Panc1 (cell line): ENCODE measurements around the gene USP6NL. TPM values are rescaled to one million over a fixed set of nuclear protein-coding genes. Genes with fewer than 3 reads are reported as not detected.

Experiments used
- ATAC-seq: fragments of 200-7000 bp; cut with Tn5 transposase; 2 replicates; pipeline ENCODE4 v1.9.1; 2020; ENCODE audit warnings: mild to moderate bottlenecking, moderate library complexity
- BruUV-seq: library from RNA; stranded (reverse); fragments of 400-500 nt; replicated peaks from 2 replicates; lab custom pipeline; 2021; lab: Mats Ljungman, UMichigan
- CTCF ChIA-PET: fragments of 300-600 bp; sonication (Branson Sonifier 250); formaldehyde crosslinking; loops from one replicate; lab custom pipeline; 2022; ENCODE audit warnings: antibody characterized with exemption; lab: Charles Lee
- POLR2A ChIA-PET: fragments of 300-600 bp; sonication (Branson Sonifier 250); formaldehyde crosslinking; loops from one replicate; lab custom pipeline; 2022; ENCODE audit warnings: antibody characterized with exemption; lab: Charles Lee
- DNase-seq: peaks from one replicate; pipeline ENCODE4 v3.0.0-alpha.2; 2010; ENCODE audit warnings: low read depth, low spot score
- H3K27ac ChIP-seq: 2 replicates; pipeline ENCODE4 v1.5.1; 2011; ENCODE audit warnings: mild to moderate bottlenecking, low read length, inconsistent platforms
- H3K27me3 ChIP-seq: fragments of 200-500 bp; sonication (Bioruptor generic); 2 replicates; pipeline ENCODE4 v1.6.0; 2014; ENCODE audit warnings: low read length, inconsistent platforms; ENCODE audit not compliant: control insufficient read depth, insufficient read depth
- H3K36me3 ChIP-seq: fragments of 200-500 bp; sonication (Bioruptor generic); 2 replicates; pipeline ENCODE4 v1.5.1; 2014; ENCODE audit warnings: inconsistent platforms, mild to moderate bottlenecking, low read length, moderate library complexity; ENCODE audit not compliant: control insufficient read depth, insufficient read depth
- H3K4me1 ChIP-seq: 2 replicates; pipeline ENCODE4 v1.5.1; 2011; ENCODE audit warnings: inconsistent platforms, mild to moderate bottlenecking, low read length, moderate library complexity; ENCODE audit not compliant: control insufficient read depth, insufficient read depth
- H3K4me3 ChIP-seq, 2 experiments: 2 replicates each; pipeline ENCODE4 v1.5.1; 2011 to 2012; ENCODE audit warnings: low read depth in 2 of 2, low read length in 2 of 2, mild to moderate bottlenecking in 2 of 2, inconsistent platforms in 1 of 2, moderate library complexity in 1 of 2
- H3K9me3 ChIP-seq: fragments of 200-500 bp; sonication (Bioruptor generic); 2 replicates; pipeline ENCODE4 v1.5.1; 2014; ENCODE audit warnings: low read depth, mild to moderate bottlenecking, inconsistent platforms, low read length, moderate library complexity; ENCODE audit not compliant: control insufficient read depth, insufficient read depth
- POLR2AphosphoS5 ChIP-seq: IDR thresholded peaks from 2 replicates; pipeline ENCODE4 v1.6.1; 2012; ENCODE audit warnings: mild to moderate bottlenecking, low read depth, low read length, moderate library complexity
- SIN3A ChIP-seq: IDR thresholded peaks from 2 replicates; pipeline ENCODE4 v1.6.1; 2012; ENCODE audit warnings: low read depth, mild to moderate bottlenecking, low read length, moderate library complexity, borderline replicate concordance; ENCODE audit not compliant: insufficient read depth
- TCF7L2 ChIP-seq: IDR thresholded peaks from 2 replicates; pipeline ENCODE4 v1.6.1; 2011; ENCODE audit warnings: mild to moderate bottlenecking, low read depth, low read length, inconsistent platforms
- in situ Hi-C: cut with HindIII; loops from 2 replicates; pipeline ENCODE4 v1.10.0; 2016; ENCODE audit warnings: low sequenced_read_pairs, low pct_unique_long_range_greater_than_20kb
- intact Hi-C: fragments of 100-400 bp; cut with micrococcal nuclease; formaldehyde crosslinking; loops from one replicate; pipeline ENCODE4 v1.10.0; 2022; ENCODE audit not compliant: unreplicated experiment
- total RNA-seq: library from RNA; stranded (reverse); gene quantifications from one replicate; pipeline ENCODE4 v1.2.1, GENCODE V29; 2021; ENCODE audit not compliant: unreplicated experiment
- TF ChIP-seq, protein P1 (sequence below), 2 experiments: IDR thresholded peaks; 2 replicates each; pipeline ENCODE4 v1.6.1; 2011 to 2012; ENCODE audit warnings: low read depth in 2 of 2, control low read depth in 1 of 2, low read length in 1 of 2, mild to moderate bottlenecking in 1 of 2, moderate library complexity in 1 of 2; ENCODE audit not compliant: insufficient read depth in 1 of 2
- TF ChIP-seq, protein P2 (sequence below): fragments of 450-650 bp; IDR thresholded peaks from 2 replicates; pipeline ENCODE4 v1.5.1; 2017; ENCODE audit warnings: mild to moderate bottlenecking

USP6NL gene
- total RNA-seq, 1 experiment from 2014 or later: 13.9 TPM

DNA sequence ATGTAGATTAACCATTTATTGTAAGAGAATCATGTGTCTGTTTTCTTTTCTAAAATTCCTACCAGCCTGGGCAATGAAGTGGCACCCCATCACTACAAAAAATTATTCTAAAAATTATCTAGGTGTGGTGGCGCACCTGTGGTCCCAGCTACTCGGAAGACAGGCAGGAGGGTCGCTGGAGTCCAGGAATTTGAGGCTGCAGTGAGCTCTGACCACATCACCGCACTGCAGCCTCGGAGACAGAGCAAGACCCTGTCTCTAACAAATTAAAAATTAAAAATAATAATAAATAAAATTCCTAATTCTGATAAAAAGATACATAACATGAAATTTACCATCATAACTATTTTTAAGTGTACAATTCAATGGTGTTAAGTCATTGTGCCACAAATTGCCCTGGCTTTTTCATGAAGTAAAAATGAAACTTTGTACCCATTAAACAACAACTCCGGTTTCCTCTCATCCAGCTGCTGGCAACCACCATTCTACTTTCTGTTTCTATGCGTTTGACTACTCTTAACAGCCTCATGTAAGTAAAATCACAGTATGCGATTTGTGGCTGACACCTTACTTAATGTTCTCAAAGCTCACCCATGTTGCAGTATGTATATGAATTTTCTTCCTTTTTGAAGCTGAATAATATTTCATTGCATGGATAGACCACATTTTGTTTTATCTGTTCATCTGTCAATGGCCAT lies 20.6 kb upstream of the USP6NL start:
- H3K4me3 ChIP-seq: no peak overlapping the region

DNA sequence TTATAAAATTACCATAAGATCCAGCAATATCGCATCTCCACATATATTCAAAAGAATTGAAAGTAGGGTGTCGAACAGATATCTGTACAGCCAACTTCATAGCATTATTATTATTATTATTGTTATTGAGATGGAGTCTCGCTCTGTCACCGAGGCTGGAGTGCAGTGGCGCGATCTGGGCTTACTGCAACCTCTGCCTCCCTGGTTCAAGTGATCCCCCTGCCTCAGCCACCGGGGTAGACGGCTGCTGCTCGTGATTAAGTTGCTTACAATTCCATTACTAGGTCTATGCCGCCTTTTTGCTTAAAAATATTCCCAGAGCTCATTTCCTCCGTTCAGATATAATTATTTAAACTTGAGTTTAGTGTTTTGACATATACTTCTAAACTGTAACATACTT lies 19.8 kb upstream of the USP6NL start:
- TF ChIP-seq SIN3A: no peak
- TF ChIP-seq, protein P1, sequence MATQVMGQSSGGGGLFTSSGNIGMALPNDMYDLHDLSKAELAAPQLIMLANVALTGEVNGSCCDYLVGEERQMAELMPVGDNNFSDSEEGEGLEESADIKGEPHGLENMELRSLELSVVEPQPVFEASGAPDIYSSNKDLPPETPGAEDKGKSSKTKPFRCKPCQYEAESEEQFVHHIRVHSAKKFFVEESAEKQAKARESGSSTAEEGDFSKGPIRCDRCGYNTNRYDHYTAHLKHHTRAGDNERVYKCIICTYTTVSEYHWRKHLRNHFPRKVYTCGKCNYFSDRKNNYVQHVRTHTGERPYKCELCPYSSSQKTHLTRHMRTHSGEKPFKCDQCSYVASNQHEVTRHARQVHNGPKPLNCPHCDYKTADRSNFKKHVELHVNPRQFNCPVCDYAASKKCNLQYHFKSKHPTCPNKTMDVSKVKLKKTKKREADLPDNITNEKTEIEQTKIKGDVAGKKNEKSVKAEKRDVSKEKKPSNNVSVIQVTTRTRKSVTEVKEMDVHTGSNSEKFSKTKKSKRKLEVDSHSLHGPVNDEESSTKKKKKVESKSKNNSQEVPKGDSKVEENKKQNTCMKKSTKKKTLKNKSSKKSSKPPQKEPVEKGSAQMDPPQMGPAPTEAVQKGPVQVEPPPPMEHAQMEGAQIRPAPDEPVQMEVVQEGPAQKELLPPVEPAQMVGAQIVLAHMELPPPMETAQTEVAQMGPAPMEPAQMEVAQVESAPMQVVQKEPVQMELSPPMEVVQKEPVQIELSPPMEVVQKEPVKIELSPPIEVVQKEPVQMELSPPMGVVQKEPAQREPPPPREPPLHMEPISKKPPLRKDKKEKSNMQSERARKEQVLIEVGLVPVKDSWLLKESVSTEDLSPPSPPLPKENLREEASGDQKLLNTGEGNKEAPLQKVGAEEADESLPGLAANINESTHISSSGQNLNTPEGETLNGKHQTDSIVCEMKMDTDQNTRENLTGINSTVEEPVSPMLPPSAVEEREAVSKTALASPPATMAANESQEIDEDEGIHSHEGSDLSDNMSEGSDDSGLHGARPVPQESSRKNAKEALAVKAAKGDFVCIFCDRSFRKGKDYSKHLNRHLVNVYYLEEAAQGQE (IDR thresholded peaks at IDR 0.05; ENCODE audit: insufficient read depth in 1 of 2, low read depth in 2 of 2, low read length in 1 of 2): no peak
- TF ChIP-seq, protein P2, sequence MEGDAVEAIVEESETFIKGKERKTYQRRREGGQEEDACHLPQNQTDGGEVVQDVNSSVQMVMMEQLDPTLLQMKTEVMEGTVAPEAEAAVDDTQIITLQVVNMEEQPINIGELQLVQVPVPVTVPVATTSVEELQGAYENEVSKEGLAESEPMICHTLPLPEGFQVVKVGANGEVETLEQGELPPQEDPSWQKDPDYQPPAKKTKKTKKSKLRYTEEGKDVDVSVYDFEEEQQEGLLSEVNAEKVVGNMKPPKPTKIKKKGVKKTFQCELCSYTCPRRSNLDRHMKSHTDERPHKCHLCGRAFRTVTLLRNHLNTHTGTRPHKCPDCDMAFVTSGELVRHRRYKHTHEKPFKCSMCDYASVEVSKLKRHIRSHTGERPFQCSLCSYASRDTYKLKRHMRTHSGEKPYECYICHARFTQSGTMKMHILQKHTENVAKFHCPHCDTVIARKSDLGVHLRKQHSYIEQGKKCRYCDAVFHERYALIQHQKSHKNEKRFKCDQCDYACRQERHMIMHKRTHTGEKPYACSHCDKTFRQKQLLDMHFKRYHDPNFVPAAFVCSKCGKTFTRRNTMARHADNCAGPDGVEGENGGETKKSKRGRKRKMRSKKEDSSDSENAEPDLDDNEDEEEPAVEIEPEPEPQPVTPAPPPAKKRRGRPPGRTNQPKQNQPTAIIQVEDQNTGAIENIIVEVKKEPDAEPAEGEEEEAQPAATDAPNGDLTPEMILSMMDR: no peak
- TF ChIP-seq TCF7L2: no peak
- no peak for TF ChIP-seq POLR2AphosphoS5
- no peaks in the 10 kb centered on the region for H3K36me3 ChIP-seq
- DNase-seq (no peak), ATAC-seq (no peak)
- CTCF ChIA-PET: no interaction called here
- no peaks in the 10 kb centered on the region for H3K4me1 ChIP-seq
- no peak overlapping the region for H3K27ac ChIP-seq
- H3K9me3 ChIP-seq: no peaks in the 10 kb centered on the region
- in situ Hi-C loops: no loop called here
- H3K27me3 ChIP-seq: no peaks in the 10 kb centered on the region
- H3K4me3 ChIP-seq: no peak overlapping the region
- intact Hi-C loops: no loop called here
- no TSS peak for BruUV-seq
- POLR2A ChIA-PET: interaction anchor here (0.7 kb wide), 1 partner anchor 1113 kb away, joined by 6 read pairs; no protein-coding TSS in a partner anchor

More for the DNA sequence above, 20.6 kb upstream of the USP6NL start:
- CTCF ChIA-PET: no interaction called here
- no peaks in the 10 kb centered on the region for H3K36me3 ChIP-seq
- BruUV-seq: no TSS peak
- in situ Hi-C loops: no loop called here
- no peak for DNase-seq
- POLR2A ChIA-PET: no interaction called here
- intact Hi-C loops: no loop called here
- no peak overlapping the region for H3K27ac ChIP-seq
- ATAC-seq: no peak
- H3K9me3 ChIP-seq: no peaks in the 10 kb centered on the region
- no peaks in the 10 kb centered on the region for H3K27me3 ChIP-seq
- H3K4me1 ChIP-seq: no peaks in the 10 kb centered on the region
- TF ChIP-seq, protein P2: no peak
- TF ChIP-seq POLR2AphosphoS5: no peak
- TF ChIP-seq TCF7L2: no peak
- TF ChIP-seq, protein P1 (IDR thresholded peaks at IDR 0.05; ENCODE audit: insufficient read depth in 1 of 2, low read depth in 2 of 2, low read length in 1 of 2): no peak
- no peak for TF ChIP-seq SIN3A
